Spinal cord (tissue), 10 donors: ENCODE results near the gene OR10G3. TPM values are rescaled to one million over a fixed set of nuclear protein-coding genes. Genes with fewer than 3 reads are reported as not detected.

ENCODE experiments used
- DNase-seq, 6 donors: peaks; one replicate each; pipeline versions ENCODE4 v3.0.0 to v3.0.0-alpha.2; 2013 to 2015; ENCODE audit warnings: low spot score in 6 of 6, low read depth in 4 of 6
- H3K27ac ChIP-seq: one replicate; pipeline ENCODE4 v1.5.1; 2013; ENCODE audit warnings: low read depth, low read length, control low read depth
- H3K27me3 ChIP-seq: one replicate; pipeline ENCODE4 v1.6.1; 2013; ENCODE audit warnings: low read length; ENCODE audit not compliant: control insufficient read depth, insufficient read depth
- H3K36me3 ChIP-seq: one replicate; pipeline ENCODE4 v1.6.1; 2013; ENCODE audit warnings: low read length; ENCODE audit not compliant: control insufficient read depth, insufficient read depth
- H3K4me1 ChIP-seq: one replicate; pipeline ENCODE4 v1.6.1; 2013; ENCODE audit warnings: low read length; ENCODE audit not compliant: control insufficient read depth, insufficient read depth
- H3K4me3 ChIP-seq: one replicate; pipeline ENCODE4 v1.5.1; 2013; ENCODE audit warnings: low read depth, low read length, control low read depth
- H3K9me3 ChIP-seq: one replicate; pipeline ENCODE4 v1.6.1; 2013; ENCODE audit warnings: low read length; ENCODE audit not compliant: control insufficient read depth, insufficient read depth
- WGBS: methylation state at CpG from one replicate; pipeline ENCODE4 v1.1.5; 2013; ENCODE audit warnings: missing lambda C conversion rate; ENCODE audit not compliant: insufficient coverage; 5-methylcytosine and 5-hydroxymethylcytosine counted together
- polyA plus RNA-seq, 2 donors: library from polyadenylated mRNA; unstranded; fragments of 120-200 nt; gene quantifications; one replicate each; pipeline ENCODE4 v1.2.1, GENCODE V29; 2013; ENCODE audit not compliant: insufficient read length in 2 of 2
- total RNA-seq, 2 donors: library from RNA; depleted of rRNA in 1 of 2; stranded (reverse); fragments of 120-200 nt in 1 of 2; fragments of >200 nt in 1 of 2; gene quantifications; one replicate each; pipeline versions ENCODE4 v1.2.3 to v1.2.4, GENCODE V29; 2013 to 2014
- donor health status: healthy.

OR10G3 gene
- total and polyA plus RNA-seq, 4 donors, result not detected

DNA sequence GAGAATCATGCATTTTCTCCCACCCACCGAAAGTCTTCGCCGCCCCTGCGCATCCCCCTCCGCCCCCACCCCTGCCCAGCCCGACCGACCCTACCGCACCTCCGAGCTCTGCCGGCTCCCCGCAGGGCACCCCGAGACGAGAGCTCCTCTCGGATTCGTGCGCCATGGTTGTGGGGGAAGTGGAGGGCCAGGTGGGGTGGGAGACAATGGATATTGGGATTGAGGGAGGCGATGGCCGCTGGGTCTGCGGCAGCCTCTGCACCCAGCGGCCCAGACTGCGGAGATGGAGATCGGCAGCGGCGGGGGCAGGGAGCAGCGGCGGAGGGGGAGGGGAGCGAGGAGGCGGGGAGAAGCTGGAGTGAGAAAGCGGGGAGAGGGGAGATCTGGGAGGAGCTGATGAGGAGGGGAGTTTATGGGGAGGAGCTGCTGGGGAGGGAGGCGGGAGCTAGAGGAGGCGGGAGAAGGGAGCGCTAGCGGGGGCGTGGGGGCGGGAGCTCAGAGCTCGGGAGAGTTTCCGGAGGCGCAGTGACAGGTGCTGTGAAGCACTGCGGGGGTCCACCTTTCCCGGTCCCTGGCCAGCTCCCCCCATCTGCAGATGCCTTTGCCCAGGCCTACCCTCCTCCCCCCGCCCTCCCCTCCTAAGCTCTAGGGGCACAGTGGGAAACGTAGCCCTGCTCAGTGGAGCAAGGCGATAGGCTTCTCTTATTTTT, 53.8 kb downstream of the OR10G3 start, which contains the start of gene SALL2:
TSS of gene SALL2 (minus strand) at position 385 of the 710 bp plus-strand sequence. CDS start at position 166, 219 bp downstream.
- peaks cover 39% of the 10 kb centered on the region for H3K36me3 ChIP-seq
- peaks cover 44% of the 10 kb centered on the region for H3K4me1 ChIP-seq
- under 1% methylated on average over 30 of the region's 43 CpGs for WGBS
- H3K27ac ChIP-seq, result peak within 1 kb of the TSS; percentile 65
- peak within 1 kb of the TSS; percentile 74 for H3K4me3 ChIP-seq
- DNase-seq, result peak in 5 of 6 donors; percentile 78 to 99 (median 88)
- no peaks in the 10 kb centered on the region for H3K27me3 ChIP-seq
- no peaks in the 10 kb centered on the region for H3K9me3 ChIP-seq

DNA sequence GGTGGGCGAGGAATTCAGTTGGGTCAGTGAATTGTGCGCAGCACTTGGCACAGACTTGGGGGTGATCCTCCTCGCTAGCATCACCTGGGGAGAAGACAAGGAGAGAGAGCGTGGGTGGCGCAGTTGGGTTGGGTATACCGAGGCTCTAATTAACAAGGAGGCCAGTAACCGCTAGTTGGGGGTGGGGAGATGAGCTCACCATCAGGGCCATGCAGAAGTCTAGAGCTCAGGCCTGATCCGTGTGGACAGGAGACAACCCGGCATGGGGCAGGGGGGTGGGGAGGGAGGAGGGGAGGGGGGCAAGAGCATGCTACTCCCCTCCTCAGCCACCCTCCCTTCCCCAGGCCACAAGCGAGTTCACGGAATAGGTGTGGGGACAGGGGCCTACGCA, 54.3 kb downstream of the OR10G3 start:
- Histone ChIP-seq H3K27me3 (no peaks in the 10 kb centered on the region), H3K27ac (peak overlapping the region; percentile 65), H3K4me3 (peak overlapping the region; percentile 74), H3K4me1 (peaks cover 44% of the 10 kb centered on the region), H3K9me3 (no peaks in the 10 kb centered on the region), H3K36me3 (peaks cover 39% of the 10 kb centered on the region)
- WGBS, result 9% methylated on average over 6 of the region's 12 CpGs
- DNase-seq, result peak in 2 of 6 donors; percentile 59 to 75

DNA sequence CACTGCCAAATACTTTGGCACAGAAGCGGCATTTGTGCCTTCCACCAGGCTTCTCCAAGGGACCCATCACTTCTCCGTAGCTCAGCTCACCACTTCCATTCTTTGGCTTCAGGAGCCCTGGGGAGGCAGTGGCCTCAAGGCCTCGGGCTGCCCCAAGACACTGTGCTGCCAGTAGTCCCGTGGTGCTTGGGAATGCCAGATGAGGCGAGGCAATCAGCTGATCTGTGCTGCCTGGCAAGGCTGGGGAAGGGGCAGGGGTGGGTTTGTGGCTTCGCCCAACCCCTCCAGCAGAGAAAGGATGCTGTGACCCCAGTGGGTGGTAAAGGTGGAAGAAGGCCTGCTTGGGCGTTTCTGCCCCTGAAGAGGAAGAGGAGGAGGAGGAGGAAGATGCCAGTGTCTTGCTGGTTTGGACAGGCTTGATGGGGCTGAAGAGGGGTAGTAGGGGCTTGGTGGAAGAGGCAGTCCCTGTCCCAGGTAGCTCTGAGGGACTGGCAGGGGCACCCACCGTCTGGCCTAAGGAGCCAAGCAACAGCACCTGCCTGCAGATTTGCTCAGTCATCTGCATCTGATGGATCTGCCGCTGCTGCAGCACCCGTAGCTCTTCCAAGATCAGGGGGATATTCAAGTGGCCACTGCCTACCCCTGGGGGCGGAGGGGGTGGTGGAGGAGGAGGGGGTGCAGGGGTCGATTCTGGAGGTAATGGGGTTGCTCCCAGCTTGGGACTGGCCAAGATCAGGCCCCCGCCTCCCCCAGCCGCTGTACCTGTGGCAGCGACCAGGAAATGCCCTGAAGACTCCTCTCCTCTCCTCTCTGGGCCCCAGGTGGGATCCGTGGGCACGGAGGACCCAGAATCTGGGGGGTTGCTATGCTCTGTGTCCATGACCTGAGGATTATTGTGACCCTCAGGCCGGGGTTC, 55.0 kb downstream of the OR10G3 start:
- 46% methylated on average over 10 of the region's 18 CpGs for WGBS
- Histone ChIP-seq H3K4me3 (peak overlapping the region; percentile 74), H3K9me3 (no peaks in the 10 kb centered on the region), H3K36me3 (peaks cover 42% of the 10 kb centered on the region), H3K27ac (peak overlapping the region; percentile 61), H3K27me3 (no peaks in the 10 kb centered on the region), H3K4me1 (peaks cover 44% of the 10 kb centered on the region)
- DNase-seq, result no peak

DNA sequence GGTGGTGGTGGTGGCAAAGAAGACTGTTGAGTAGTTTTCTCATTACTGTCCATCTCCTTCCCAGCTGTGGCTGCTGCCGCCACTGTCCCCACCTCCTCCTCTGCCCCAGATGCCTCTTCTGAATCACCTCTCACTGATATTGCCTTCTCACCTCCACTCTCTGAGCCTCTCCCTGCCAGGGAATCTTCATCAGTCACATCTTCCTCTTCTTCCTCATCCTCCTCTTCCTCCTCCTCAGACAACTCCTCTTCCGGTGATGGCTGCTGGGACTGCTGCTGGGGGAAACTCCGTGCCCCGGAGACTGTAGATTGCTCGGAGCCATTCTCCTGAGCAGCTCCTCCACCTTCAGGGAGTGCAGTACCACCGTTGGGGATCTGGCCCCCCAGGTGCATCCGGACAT, 56.7 kb downstream of the OR10G3 start:
- DNase-seq, result no peak
- peaks cover 44% of the 10 kb centered on the region for H3K4me1 ChIP-seq
- no peak overlapping the region for H3K27ac ChIP-seq
- H3K36me3 ChIP-seq, result peaks cover 42% of the 10 kb centered on the region
- H3K9me3 ChIP-seq, result no peaks in the 10 kb centered on the region
- H3K27me3 ChIP-seq, result no peaks in the 10 kb centered on the region
- no peak overlapping the region for H3K4me3 ChIP-seq
- WGBS, result 81% methylated on average over 7 of the region's 7 CpGs

DNA sequence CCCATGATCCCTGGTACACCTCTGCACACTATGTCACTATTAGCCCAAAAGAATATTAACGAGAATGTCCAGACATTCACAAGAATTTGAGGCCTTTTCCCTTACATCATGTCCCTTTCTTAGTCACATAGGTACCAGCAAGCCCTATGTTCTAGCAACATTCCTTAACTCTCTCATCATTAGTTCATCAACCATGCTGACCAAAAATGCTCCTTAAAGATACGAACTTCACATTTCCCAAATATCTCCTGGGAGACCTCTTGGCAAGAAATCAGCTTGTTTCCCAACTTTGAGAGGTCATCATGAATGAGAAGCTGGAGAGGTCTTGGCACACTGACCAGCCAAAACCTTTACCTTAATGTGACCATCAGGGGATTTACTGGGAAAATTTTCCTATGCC, 58.4 kb downstream of the OR10G3 start:
- no peaks in the 10 kb centered on the region for H3K27me3 ChIP-seq
- 80% methylated on average over 1 of the region's 2 CpGs for WGBS
- no peak overlapping the region for H3K27ac ChIP-seq
- peaks cover 42% of the 10 kb centered on the region for H3K36me3 ChIP-seq
- peaks cover 37% of the 10 kb centered on the region for H3K4me1 ChIP-seq
- H3K9me3 ChIP-seq, result no peaks in the 10 kb centered on the region
- H3K4me3 ChIP-seq, result no peak overlapping the region
- DNase-seq, result no peak

DNA sequence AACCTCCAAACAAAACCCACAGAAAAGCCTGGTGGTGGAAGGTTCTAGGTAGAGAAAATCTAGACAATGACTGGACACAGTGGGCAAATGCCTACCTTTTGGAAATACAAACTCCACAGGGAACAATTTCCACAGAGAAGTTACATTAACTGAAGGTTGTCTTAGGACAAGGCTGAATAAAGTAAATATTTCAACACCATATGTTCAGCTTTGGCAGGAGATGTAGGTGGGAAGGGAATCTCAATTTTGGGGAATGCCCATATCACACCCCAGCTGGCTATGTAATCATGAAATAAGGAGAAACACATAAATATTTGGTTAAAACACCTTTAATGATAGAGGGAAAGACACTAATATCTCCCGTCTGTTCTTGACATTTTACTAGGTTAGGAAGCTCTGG, 59.1 kb downstream of the OR10G3 start:
- Histone ChIP-seq H3K9me3 (no peaks in the 10 kb centered on the region), H3K27me3 (no peaks in the 10 kb centered on the region), H3K27ac (no peak overlapping the region), H3K36me3 (peaks cover 42% of the 10 kb centered on the region), H3K4me1 (peaks cover 37% of the 10 kb centered on the region), H3K4me3 (no peak overlapping the region)
- no CpG with 5 or more reads among the region's 1 CpG for WGBS
- DNase-seq, result peak in 1 of 6 donors; percentile 54

DNA sequence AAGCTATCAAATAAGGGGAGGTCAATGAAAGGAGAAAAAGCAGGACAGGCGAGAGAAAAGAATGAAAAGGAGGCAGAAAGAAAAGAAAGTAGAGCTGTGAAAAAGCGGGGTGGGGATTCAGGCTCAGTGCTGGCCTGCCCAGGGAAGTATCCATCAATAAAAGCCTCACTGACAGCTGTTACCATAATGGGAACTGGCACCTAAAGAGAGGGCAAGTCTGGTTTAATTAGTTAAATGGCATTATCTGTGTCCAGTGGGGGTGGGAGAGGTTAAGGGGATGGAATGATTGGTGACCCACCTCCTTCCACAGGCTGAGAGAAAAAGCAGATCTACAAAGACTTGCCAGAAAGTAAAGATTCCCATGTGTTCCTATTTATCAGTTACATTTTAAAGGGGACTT, 61.2 kb downstream of the OR10G3 start:
- DNase-seq, result peak in 1 of 6 donors; percentile 44
- 0% methylated on average over 1 of the region's 2 CpGs for WGBS
- Histone ChIP-seq H3K9me3 (no peaks in the 10 kb centered on the region), H3K4me1 (peaks cover 20% of the 10 kb centered on the region), H3K36me3 (peaks cover 25% of the 10 kb centered on the region), H3K4me3 (no peak overlapping the region), H3K27ac (no peak overlapping the region), H3K27me3 (no peaks in the 10 kb centered on the region)

Other genes starting within 250 kb of the OR10G3 start
- 10 to 100 TPM; 75.0 to 88.8 TPM for gene SUPT16H, start 196.1 kb downstream of the OR10G3 start, total RNA-seq
- gene SUPT16H, start 196.1 kb downstream of the OR10G3 start, polyA plus RNA-seq, result 10 to 100 TPM; 88.8 to 98.0 TPM
- 10 to 100 TPM; 63.9 to 85.6 TPM for gene CHD8, start 124.0 kb downstream of the OR10G3 start, total RNA-seq
- gene CHD8, start 124.0 kb downstream of the OR10G3 start, polyA plus RNA-seq, result 10 to 100 TPM; 79.5 to 84.0 TPM
- gene RAB2B, start 103.1 kb downstream of the OR10G3 start, total RNA-seq, result 10 to 100 TPM; 36.9 to 49.3 TPM
- gene RAB2B, start 103.1 kb downstream of the OR10G3 start, polyA plus RNA-seq, result 10 to 100 TPM; 41.9 to 42.3 TPM
- gene TOX4, start 102.9 kb downstream of the OR10G3 start, total RNA-seq, result 10 to 100 TPM; 25.9 to 39.1 TPM
- gene TOX4, start 102.9 kb downstream of the OR10G3 start, polyA plus RNA-seq, result 10 to 100 TPM; 55.0 to 59.9 TPM
- gene METTL3, start 68.7 kb downstream of the OR10G3 start, total RNA-seq, result 10 to 100 TPM; 64.9 to 79.0 TPM
- 10 to 100 TPM; 75.3 to 78.1 TPM for gene METTL3, start 68.7 kb downstream of the OR10G3 start, polyA plus RNA-seq
- 10 to 100 TPM; 36.9 to 47.0 TPM for gene SALL2, start 53.7 kb downstream of the OR10G3 start, total RNA-seq
- gene SALL2, start 53.7 kb downstream of the OR10G3 start, polyA plus RNA-seq, result 100 to 1,000 TPM; 121 to 158 TPM
- not detected for gene OR10G2, start 54.9 kb upstream of the OR10G3 start, total RNA-seq
- gene OR10G2, start 54.9 kb upstream of the OR10G3 start, polyA plus RNA-seq, result not detected
- not detected for gene OR4E2, start 73.8 kb upstream of the OR10G3 start, total RNA-seq
- gene OR4E2, start 73.8 kb upstream of the OR10G3 start, polyA plus RNA-seq, result not detected
- not detected for gene OR4E1, start 93.7 kb upstream of the OR10G3 start, total RNA-seq
- gene OR4E1, start 93.7 kb upstream of the OR10G3 start, polyA plus RNA-seq, result under 1 TPM; 0.06 to 0.09 TPM